Measurements from ENCODE around the gene NOTUM.

NOTUM gene

DNA sequence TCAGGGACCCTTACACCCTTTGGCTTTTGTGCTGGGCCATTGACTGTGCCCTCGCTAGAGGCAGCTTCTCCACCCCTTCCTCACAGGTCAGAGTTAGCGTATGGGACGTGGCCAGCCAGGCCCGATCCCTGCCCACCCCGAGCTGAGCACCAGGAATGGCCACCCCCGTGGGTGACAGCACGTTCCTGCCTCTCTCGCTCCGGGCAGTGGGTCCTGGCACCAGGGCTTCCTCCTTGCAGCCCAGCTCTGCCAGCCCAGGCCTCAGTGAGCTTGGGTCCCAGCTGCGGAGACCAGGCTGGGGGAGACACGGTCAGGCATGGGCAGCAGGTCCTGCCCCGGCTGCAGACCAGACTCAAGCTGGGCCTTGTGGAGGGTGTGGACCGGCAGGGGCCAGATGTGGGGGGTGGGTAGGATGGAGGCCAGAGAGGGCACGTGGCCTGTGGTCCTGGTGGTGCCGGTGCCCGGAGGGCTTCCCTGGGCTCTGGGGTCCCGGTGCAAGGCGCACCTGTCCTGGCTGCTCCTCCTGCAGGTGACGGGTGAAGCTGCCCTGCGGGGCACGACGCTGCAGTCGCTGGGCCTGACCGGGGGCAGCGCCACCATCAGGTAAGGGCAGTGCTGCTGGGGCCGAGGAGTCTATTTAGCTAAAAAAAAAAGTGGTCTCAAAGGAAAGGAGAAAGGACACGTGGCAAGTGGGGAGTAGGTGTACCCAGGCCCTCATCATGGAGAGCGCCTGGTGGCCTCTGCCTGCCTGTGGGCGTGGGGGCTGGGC, 34.7 kb upstream of the NOTUM start:
- no peak overlapping the region for H3K4me3 ChIP-seq (ENCODE audit: low read depth, low read length)
- TF ChIP-seq, protein P1, sequence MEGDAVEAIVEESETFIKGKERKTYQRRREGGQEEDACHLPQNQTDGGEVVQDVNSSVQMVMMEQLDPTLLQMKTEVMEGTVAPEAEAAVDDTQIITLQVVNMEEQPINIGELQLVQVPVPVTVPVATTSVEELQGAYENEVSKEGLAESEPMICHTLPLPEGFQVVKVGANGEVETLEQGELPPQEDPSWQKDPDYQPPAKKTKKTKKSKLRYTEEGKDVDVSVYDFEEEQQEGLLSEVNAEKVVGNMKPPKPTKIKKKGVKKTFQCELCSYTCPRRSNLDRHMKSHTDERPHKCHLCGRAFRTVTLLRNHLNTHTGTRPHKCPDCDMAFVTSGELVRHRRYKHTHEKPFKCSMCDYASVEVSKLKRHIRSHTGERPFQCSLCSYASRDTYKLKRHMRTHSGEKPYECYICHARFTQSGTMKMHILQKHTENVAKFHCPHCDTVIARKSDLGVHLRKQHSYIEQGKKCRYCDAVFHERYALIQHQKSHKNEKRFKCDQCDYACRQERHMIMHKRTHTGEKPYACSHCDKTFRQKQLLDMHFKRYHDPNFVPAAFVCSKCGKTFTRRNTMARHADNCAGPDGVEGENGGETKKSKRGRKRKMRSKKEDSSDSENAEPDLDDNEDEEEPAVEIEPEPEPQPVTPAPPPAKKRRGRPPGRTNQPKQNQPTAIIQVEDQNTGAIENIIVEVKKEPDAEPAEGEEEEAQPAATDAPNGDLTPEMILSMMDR (IDR thresholded peaks at IDR 0.05; ENCODE audit: low read depth, low read length): no peak

DNA sequence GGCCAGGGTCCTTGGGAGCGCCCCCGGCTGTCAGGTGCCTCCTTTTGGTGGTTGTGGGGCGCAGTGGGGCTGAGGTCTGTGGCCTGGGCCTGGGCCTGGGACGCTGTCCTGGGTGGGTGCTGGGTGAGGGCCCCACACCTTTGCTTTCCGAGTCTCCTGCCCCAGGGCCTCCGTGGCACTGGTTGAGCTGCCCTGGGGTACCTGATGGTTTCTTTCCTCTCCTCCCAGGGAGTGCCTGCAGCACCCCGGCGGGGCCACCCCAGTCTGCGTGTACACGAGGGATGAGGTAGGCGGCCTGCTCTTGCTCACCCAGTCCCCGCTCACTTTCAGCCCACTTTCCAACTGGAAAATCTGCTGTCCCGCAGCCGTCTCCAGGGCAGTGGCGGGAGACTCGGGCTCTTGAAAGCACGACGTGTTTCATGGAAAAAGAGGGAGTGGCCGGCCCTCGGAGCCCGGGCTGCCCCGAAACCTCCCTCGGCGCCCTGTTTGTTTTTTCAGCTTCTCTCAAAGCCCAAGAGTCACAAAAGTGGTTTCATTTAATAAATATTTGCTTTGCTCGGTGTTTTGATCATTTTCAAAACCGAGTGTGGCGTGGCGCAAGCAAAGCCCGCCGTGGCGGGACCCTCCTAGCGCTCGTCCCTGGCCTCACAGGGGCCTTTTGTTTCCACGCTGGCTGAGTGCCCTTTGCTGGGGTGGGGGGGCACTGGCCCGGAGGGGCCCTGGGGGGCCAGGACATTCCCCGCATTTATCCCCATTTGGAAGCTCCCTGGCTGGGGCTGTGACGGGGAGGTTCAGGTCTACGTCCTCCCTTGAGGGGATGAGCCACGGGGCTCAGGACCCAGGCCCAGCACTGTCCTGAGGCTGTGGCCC, 33.8 kb upstream of the NOTUM start:
- H3K4me3 ChIP-seq (ENCODE audit: low read depth, low read length): no peak overlapping the region
- TF ChIP-seq, protein P1 (IDR thresholded peaks at IDR 0.05; ENCODE audit: low read depth, low read length): no peak

DNA sequence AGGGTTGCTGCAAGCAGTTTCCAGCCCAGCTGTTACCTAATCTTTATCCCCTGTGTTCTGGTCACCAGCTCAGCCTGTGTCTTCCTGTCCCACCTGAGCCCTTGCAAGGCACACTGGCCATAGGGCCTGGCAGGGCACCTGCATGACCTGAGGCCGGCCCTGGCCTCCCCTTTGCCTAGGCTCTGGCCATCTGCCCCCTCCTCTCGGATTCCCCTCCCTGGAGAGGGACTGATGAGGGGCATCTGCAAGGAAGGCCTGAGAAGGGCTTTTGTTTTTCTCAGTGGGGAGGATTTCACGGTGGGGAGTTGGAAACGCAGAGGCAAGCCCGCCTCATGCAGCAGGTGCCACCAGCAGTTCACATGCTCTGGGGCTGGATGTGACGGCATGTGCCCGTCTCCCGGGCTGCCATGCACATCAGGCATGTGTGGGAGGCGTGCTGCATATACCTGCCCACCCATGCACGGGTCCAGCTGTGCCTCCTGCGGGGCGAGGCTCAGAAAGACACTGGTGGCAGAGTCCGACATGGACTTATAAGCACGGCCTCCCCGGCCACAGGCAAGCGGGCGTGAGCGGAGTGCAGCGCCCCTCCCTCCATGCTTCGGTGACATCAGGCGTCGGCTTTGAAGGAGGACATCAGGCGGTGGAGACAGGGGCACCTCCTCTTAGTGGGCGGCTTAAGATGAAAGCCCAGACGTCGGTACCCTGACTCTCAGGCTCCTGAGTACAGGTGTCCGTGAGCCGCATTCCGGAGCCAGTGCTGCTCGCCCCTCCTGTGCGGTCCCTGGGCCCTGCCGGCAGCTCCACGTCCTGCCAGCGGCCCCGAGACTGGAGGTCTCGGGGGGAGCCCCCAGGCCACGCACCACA, 33.0 kb upstream of the NOTUM start:
- TF ChIP-seq, protein P1 (IDR thresholded peaks at IDR 0.05; ENCODE audit: low read depth, low read length): no peak
- no peak overlapping the region for H3K4me3 ChIP-seq (ENCODE audit: low read depth, low read length)

DNA sequence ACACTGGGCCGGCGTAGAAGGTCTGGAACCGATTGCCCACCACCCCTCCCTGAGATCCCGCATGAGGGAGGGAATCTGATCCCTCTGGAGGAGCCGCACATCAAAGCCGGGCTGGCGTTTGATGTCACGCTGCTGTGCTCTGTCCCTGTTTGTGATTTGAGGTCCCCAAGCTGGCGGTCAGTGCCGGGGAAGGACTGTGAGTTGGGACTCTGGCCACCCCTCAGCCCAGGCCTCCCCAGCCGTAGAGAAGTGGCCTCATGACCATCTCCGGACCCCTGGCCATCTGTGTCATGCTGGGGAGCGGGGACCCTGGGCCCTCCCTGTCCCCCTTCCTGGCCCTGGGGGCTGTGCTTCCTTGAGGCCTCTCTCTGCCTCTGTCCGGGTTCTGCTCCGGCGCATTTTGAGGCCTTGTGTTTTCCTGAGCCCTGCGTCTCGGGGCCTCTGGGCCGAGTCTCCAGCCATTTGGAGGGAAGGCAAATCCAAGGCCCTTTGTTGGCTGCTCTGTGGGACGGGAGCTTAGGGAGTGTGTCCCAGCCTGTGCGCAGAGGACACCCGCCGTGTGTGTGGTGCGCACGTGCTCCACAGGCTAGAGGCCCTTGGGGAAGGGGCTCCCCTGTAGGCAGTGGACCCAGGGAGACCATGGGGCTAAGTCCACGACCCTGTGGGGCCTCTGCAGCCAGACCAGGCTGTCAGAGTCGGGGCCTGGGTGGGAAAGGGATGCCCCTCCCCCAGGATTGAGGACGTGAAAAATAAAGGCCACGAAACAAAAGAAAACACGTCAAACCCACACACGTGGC, 31.5 kb upstream of the NOTUM start:
- no peak overlapping the region for H3K4me3 ChIP-seq (ENCODE audit: low read depth, low read length)
- TF ChIP-seq, protein P1 (IDR thresholded peaks at IDR 0.05; ENCODE audit: low read depth, low read length): no peak

DNA sequence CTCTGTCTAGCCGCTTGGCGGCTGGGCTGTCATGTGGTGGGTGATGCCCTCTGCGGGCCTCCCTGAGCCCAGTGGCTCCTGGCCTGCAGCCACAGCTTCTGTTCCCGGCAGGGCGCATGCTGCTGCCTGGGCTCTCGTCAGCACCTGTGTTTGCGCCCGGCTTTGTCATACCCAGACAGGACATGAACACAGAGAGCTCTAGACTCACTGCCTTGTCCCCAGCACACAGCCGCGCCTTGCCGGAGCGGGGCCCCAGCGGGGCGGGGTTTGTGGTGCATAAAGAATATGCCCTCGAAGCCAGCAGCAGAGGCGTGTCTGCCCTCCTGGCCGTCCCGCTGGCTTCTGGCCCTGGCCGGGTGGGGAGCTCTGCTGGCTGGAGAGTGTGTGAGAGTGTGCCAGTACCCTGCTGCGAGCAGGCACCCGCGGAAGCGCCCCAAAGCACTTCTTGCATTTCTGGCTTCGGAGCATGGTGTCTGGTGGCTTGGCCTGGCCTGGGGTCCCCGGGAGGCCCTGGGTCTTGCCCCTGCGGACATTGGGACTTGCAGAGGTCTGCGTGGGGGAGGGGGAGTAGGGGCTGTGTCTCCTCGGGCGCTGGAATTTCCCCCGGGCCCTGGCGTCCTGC, 30.8 kb upstream of the NOTUM start:
- TF ChIP-seq, protein P1 (IDR thresholded peaks at IDR 0.05; ENCODE audit: low read depth, low read length): no peak
- H3K4me3 ChIP-seq (ENCODE audit: low read depth, low read length): no peak overlapping the region
